Ascending aorta (tissue), 2 donors: ENCODE data around the gene FRMD4A. TPM values are rescaled to one million over a fixed set of nuclear protein-coding genes. Genes with fewer than 3 reads are reported as not detected.
"Not testable (repeated sequence)": the region's sequence is repeated elsewhere in the genome, so short reads cannot be mapped to it uniquely, and the experiment has no call there.

Experiments
- DNase-seq, 2 donors: peaks; one replicate each; pipeline ENCODE4 v3.0.0-alpha.2; 2019; ENCODE audit warnings: low spot score in 2 of 2
- H3K27ac ChIP-seq, 2 donors: fragments of 200-600 bp; sonication (generic); one replicate each; pipeline ENCODE4 v1.5.1; 2016 to 2017; ENCODE audit warnings: mild to moderate bottlenecking in 1 of 2
- H3K27me3 ChIP-seq: fragments of 200-600 bp; sonication (generic); one replicate; pipeline ENCODE4 v1.5.1; 2017
- H3K36me3 ChIP-seq, 2 donors: fragments of 200-600 bp; sonication (generic); one replicate each; pipeline ENCODE4 v1.5.1; 2016
- H3K4me1 ChIP-seq, 2 donors: fragments of 200-600 bp; sonication (generic); one replicate each; pipeline ENCODE4 v1.5.1; 2016 to 2017; ENCODE audit warnings: mild to moderate bottlenecking in 1 of 2
- H3K4me3 ChIP-seq, 2 donors: fragments of 200-600 bp; sonication (generic); one replicate each; pipeline ENCODE4 v1.5.1; 2016 to 2017; ENCODE audit warnings: mild to moderate bottlenecking in 1 of 2
- H3K9me3 ChIP-seq, 2 donors: fragments of 200-600 bp; sonication (generic); one replicate each; pipeline ENCODE4 v1.5.1; 2016
- CTCF ChIP-seq, 3 experiments: fragments of 200-600 bp in 2 of 3; fragments of 450-650 bp in 1 of 3; sonication (generic) in 2 of 3; IDR thresholded peaks; one replicate each; pipeline ENCODE4 v1.5.1; 2016 to 2019; ENCODE audit warnings: antibody characterized with exemption in 3 of 3, mild to moderate bottlenecking in 1 of 3, moderate library complexity in 1 of 3
- intact Hi-C: fragments of 100-400 bp; cut with DNase I; formaldehyde crosslinking; loops from one replicate; pipeline ENCODE4 v1.15.1; 2023
- total RNA-seq: library from RNA; depleted of rRNA; stranded (reverse); fragments of >200 nt; gene quantifications from one replicate; pipeline ENCODE4 v1.1.0, GENCODE V29; 2016

Gene FRMD4A
- total RNA-seq, 1 donor from 2014 or later, result 108 TPM

- H3K27me3 ChIP-seq, result no peaks in the 10 kb centered on the region
- DNase-seq, result no peak
- intact Hi-C loops, result loop anchor here (2.0 to 5.0 kb wide), 5 partner anchors 33 to 167 kb away; no protein-coding TSS in a partner anchor
- no peaks in the 10 kb centered on the region for H3K36me3 ChIP-seq
- no peak overlapping the region for H3K4me3 ChIP-seq
- peak overlapping the region in 1 of 2 donors; percentile 16 for H3K27ac ChIP-seq
- H3K9me3 ChIP-seq, result no peaks in the 10 kb centered on the region
- no peak for TF ChIP-seq CTCF (IDR thresholded peaks at IDR 0.05)
- H3K4me1 ChIP-seq, result peaks cover 0 to 13% of the 10 kb centered on the region in 2 donors
These were observed 375.2 kb downstream of the FRMD4A start for GRCh38 chr10:13955409-13956068.

DNA sequence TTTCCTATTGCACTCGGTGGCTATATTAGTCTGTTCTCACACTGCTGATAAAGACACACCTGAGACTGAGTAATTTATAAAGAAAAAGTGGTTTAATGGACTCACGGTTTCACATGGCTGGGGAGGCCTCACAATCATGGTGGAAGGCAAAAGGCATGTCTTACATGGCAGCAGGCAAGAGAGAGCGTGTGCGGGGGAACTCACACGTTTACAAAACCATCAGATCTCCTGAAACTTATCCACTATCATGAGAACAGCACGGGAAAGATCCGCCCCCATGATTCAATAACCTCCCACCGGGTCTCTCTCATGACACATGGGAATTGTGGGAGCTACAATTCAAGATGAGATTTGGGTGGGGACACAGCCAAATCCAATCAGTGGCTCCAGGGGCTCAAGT, 376.5 kb downstream of the FRMD4A start:
- H3K4me3 ChIP-seq, DNase-seq, H3K4me1 ChIP-seq, H3K27me3 ChIP-seq, H3K36me3 ChIP-seq, H3K27ac ChIP-seq, H3K9me3 ChIP-seq, intact Hi-C loops: not testable (repeated sequence)

DNA sequence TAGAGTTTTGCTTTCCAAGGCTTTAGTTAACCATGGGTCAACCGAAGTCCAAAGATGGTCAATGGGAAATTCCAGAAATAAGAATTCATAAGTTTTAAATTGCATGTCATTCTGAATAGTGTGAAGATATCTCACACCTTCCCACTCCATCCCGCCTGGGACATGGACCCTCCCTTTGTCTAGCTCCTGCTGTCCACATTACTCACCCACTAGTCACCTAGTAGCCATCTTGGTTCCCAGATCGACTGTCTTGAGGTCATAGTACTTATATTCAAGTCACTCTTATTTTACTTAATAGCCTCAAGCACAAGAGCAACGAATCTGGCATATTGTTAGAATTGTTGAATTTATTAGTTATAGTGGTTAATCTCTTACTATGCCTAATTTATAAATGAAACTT, 377.4 kb downstream of the FRMD4A start:
- no peaks in the 10 kb centered on the region for H3K36me3 ChIP-seq
- no peak overlapping the region for H3K27ac ChIP-seq
- H3K9me3 ChIP-seq, result no peaks in the 10 kb centered on the region
- no peak for DNase-seq
- H3K4me3 ChIP-seq, result no peak overlapping the region
- no peak for TF ChIP-seq CTCF (IDR thresholded peaks at IDR 0.05)
- H3K27me3 ChIP-seq, result no peaks in the 10 kb centered on the region
- intact Hi-C loops, result no loop called here
- peaks cover 0 to 9% of the 10 kb centered on the region in 2 donors for H3K4me1 ChIP-seq

DNA sequence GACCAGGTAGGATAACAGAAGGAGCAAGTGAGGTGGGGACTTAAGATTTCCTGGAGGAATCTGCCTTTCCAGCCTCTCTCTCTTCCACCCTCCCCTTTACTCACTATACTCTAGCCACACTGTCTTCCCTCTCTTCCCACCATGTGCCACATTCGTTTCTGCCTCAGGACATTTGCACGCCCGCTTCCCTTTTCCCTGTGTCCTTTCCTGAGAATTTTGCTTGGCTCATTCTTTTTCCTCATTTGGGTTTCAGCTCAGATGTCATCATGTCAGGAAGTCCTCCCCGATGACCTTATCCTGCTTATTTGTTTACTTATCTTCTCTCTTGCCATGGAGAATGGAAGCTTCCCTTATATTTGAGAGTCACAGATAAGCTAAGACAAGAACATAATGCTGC, 380.2 kb downstream of the FRMD4A start:
- DNase-seq, result no peak
- TF ChIP-seq CTCF (IDR thresholded peaks at IDR 0.05), result no peak
- no peaks in the 10 kb centered on the region for H3K36me3 ChIP-seq
- H3K9me3 ChIP-seq, result no peaks in the 10 kb centered on the region
- no peaks in the 10 kb centered on the region for H3K27me3 ChIP-seq
- H3K4me3 ChIP-seq, result no peak overlapping the region
- H3K4me1 ChIP-seq, result peaks cover 2 to 6% of the 10 kb centered on the region in 2 donors
- peak overlapping the region; percentile 25 to 45 for H3K27ac ChIP-seq
- intact Hi-C loops, result no loop called here

DNA sequence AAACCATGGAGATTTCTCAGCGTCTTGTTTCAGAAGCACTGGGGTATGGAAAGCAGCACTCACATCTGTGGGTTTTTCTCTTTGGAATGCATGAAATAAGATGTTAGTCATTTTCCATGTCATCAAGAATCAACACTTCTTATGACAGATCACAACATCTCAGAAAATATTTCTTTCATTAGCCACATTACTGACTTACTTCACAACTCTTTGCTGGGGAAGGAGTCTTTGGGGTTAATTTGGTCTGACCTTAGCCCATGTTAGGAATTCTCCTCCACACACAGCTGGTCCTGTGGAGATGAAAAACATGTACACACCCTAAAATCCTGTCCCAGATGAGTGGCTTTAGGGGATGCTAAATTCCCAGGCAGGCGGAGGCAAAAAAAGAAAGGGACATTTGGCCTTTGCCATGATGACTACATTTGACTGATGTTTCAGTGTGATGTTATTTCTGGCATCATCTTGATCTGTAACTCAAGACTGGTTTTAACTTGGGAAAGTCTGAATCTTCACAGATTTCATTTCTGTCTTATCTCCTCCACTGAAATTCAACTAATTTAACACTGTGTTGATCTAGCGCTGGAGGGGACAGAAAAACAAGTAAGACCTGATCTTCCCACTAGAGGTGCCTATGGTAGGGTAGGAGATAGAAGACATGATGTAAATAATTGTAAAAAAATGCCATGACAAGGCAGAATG, 380.7 kb downstream of the FRMD4A start:
- peak overlapping the region; percentile 25 to 45 for H3K27ac ChIP-seq
- DNase-seq, result no peak
- H3K4me3 ChIP-seq, result no peak overlapping the region
- no peaks in the 10 kb centered on the region for H3K36me3 ChIP-seq
- no peak for TF ChIP-seq CTCF (IDR thresholded peaks at IDR 0.05)
- intact Hi-C loops, result no loop called here
- H3K9me3 ChIP-seq, result no peaks in the 10 kb centered on the region
- no peaks in the 10 kb centered on the region for H3K27me3 ChIP-seq
- peaks cover 3 to 7% of the 10 kb centered on the region in 2 donors for H3K4me1 ChIP-seq

- TF ChIP-seq CTCF (IDR thresholded peaks at IDR 0.05), result no peak
- Histone ChIP-seq H3K27ac (no peak overlapping the region), H3K4me3 (no peak overlapping the region), H3K4me1 (peaks cover 3 to 7% of the 10 kb centered on the region in 2 donors), H3K9me3 (no peaks in the 10 kb centered on the region), H3K36me3 (no peaks in the 10 kb centered on the region), H3K27me3 (no peaks in the 10 kb centered on the region)
- DNase-seq, result no peak
- intact Hi-C loops, result no loop called here
These were observed 384.6 kb downstream of the FRMD4A start for GRCh38 chr10:13946209-13946460.
